GM23338 (cell line): ENCODE measurements around the gene USH2A.

Experiments used
- EZH2 ChIP-seq: fragments of 200-600 bp; sonication (generic); IDR thresholded peaks from one replicate; pipeline ENCODE4 v1.8.0; 2017; ENCODE audit warnings: antibody characterized with exemption, mild to moderate bottlenecking, low read depth; ENCODE audit not compliant: unreplicated experiment
- EZH2phosphoT487 ChIP-seq: fragments of 200-600 bp; sonication (generic); IDR thresholded peaks from one replicate; pipeline ENCODE4 v1.8.1; 2018; ENCODE audit warnings: antibody characterized with exemption; ENCODE audit not compliant: unreplicated experiment
- JUNB ChIP-seq: IDR thresholded peaks from one replicate; pipeline ENCODE4 v1.6.1; 2016; ENCODE audit warnings: antibody characterized with exemption; ENCODE audit not compliant: unreplicated experiment
- POLR2AphosphoS5 ChIP-seq: IDR thresholded peaks from 2 replicates; pipeline ENCODE4 v1.6.1; 2016; ENCODE audit warnings: antibody characterized with exemption, low read depth
- ZNF114 ChIP-seq: fragments of 250-450 bp; sonication (Bioruptor Pico); IDR thresholded peaks from 2 replicates; pipeline ENCODE4 v1.5.0; 2020; ENCODE audit warnings: mild to moderate bottlenecking, moderate library complexity
- ZNF331 ChIP-seq: fragments of 250-450 bp; sonication (Bioruptor Pico); IDR thresholded peaks from 2 replicates; pipeline ENCODE4 v1.5.0; 2020; ENCODE audit warnings: low read depth, mild to moderate bottlenecking, moderate library complexity
- TF ChIP-seq, protein P1 (sequence below), 2 experiments: fragments of 200-600 bp in 1 of 2; sonication (generic) in 1 of 2; conservative IDR thresholded peaks; 2 replicates each; pipeline versions ENCODE4 v1.5.1 to v1.6.1; 2016 to 2017; ENCODE audit warnings: antibody characterized with exemption in 2 of 2, low read depth in 2 of 2, mild to moderate bottlenecking in 2 of 2, moderate library complexity in 1 of 2
- TF ChIP-seq, protein P2 (sequence below): IDR thresholded peaks from one replicate; pipeline ENCODE4 v1.6.1; 2018; ENCODE audit warnings: antibody characterized with exemption; ENCODE audit not compliant: unreplicated experiment

DNA sequence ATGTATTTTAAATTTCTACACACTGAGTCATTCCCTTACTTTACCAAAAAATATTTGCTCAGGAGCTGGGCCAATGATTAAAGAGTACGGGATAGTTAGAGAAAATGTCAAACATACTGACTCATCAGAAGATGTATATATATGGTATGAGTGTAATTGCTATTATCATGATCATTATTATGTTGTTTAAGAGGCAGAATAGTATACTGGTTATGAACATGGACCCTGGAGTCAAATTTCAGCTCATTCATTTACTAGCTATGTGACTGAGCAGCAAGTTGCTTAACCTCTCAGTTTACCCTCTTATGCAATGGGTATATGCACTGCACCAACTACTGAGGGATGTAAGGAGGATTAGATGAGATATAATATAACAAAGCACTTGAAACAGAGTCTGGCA lies 41.2 kb upstream of the USH2A start:
- TF ChIP-seq, protein P1, sequence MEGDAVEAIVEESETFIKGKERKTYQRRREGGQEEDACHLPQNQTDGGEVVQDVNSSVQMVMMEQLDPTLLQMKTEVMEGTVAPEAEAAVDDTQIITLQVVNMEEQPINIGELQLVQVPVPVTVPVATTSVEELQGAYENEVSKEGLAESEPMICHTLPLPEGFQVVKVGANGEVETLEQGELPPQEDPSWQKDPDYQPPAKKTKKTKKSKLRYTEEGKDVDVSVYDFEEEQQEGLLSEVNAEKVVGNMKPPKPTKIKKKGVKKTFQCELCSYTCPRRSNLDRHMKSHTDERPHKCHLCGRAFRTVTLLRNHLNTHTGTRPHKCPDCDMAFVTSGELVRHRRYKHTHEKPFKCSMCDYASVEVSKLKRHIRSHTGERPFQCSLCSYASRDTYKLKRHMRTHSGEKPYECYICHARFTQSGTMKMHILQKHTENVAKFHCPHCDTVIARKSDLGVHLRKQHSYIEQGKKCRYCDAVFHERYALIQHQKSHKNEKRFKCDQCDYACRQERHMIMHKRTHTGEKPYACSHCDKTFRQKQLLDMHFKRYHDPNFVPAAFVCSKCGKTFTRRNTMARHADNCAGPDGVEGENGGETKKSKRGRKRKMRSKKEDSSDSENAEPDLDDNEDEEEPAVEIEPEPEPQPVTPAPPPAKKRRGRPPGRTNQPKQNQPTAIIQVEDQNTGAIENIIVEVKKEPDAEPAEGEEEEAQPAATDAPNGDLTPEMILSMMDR (conservative IDR thresholded peaks at IDR 0.05; ENCODE audit: low read depth in 2 of 2), result no peak
- TF ChIP-seq, protein P2, sequence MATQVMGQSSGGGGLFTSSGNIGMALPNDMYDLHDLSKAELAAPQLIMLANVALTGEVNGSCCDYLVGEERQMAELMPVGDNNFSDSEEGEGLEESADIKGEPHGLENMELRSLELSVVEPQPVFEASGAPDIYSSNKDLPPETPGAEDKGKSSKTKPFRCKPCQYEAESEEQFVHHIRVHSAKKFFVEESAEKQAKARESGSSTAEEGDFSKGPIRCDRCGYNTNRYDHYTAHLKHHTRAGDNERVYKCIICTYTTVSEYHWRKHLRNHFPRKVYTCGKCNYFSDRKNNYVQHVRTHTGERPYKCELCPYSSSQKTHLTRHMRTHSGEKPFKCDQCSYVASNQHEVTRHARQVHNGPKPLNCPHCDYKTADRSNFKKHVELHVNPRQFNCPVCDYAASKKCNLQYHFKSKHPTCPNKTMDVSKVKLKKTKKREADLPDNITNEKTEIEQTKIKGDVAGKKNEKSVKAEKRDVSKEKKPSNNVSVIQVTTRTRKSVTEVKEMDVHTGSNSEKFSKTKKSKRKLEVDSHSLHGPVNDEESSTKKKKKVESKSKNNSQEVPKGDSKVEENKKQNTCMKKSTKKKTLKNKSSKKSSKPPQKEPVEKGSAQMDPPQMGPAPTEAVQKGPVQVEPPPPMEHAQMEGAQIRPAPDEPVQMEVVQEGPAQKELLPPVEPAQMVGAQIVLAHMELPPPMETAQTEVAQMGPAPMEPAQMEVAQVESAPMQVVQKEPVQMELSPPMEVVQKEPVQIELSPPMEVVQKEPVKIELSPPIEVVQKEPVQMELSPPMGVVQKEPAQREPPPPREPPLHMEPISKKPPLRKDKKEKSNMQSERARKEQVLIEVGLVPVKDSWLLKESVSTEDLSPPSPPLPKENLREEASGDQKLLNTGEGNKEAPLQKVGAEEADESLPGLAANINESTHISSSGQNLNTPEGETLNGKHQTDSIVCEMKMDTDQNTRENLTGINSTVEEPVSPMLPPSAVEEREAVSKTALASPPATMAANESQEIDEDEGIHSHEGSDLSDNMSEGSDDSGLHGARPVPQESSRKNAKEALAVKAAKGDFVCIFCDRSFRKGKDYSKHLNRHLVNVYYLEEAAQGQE, result no peak
- TF ChIP-seq POLR2AphosphoS5, result no peak
- TF ChIP-seq EZH2, result no peak
- TF ChIP-seq EZH2phosphoT487, result no peak
- no peak for TF ChIP-seq JUNB
- no peak for TF ChIP-seq ZNF331
- TF ChIP-seq ZNF114 (CRISPR knock-in tag), result no peak
